Endodermal cell (in vitro differentiated cells): ENCODE data around the gene MFN2. TPM values are rescaled to one million over a fixed set of nuclear protein-coding genes. Genes with fewer than 3 reads are reported as not detected.

Experiments
- DNase-seq: peaks from one replicate; pipeline ENCODE4 v3.0.0-alpha.2; 2017
- H3K27ac ChIP-seq: 2 replicates; pipeline ENCODE4 v1.5.1; 2013; ENCODE audit warnings: mild to moderate bottlenecking, low read depth, low read length, moderate library complexity
- H3K27me3 ChIP-seq: 2 replicates; pipeline ENCODE4 v1.6.1; 2013; ENCODE audit warnings: mild to moderate bottlenecking, low read length, moderate library complexity; ENCODE audit not compliant: insufficient read depth, control insufficient read depth, poor library complexity, severe bottlenecking
- H3K36me3 ChIP-seq: 2 replicates; pipeline ENCODE4 v1.7.0; 2013; ENCODE audit warnings: mild to moderate bottlenecking, low read length, moderate library complexity; ENCODE audit not compliant: control insufficient read depth, insufficient read depth
- H3K4me1 ChIP-seq: one replicate; pipeline ENCODE4 v1.7.0; 2013; ENCODE audit warnings: low read length; ENCODE audit not compliant: control insufficient read depth, insufficient read depth
- H3K4me3 ChIP-seq: 2 replicates; pipeline ENCODE4 v1.5.1; 2013; ENCODE audit warnings: mild to moderate bottlenecking, low read length, moderate library complexity
- H3K9ac ChIP-seq: 2 replicates; pipeline ENCODE4 v1.6.1; 2013; ENCODE audit warnings: mild to moderate bottlenecking, low read length, moderate library complexity; ENCODE audit not compliant: poor library complexity, severe bottlenecking; ENCODE audit errors: extremely low read depth
- H3K9me3 ChIP-seq: 2 replicates; pipeline ENCODE4 v1.6.1; 2013; ENCODE audit warnings: mild to moderate bottlenecking, low read length, moderate library complexity; ENCODE audit not compliant: control insufficient read depth
- H3K27ac Mint-ChIP-seq: 2 replicates; pipeline ENCODE4 v1.8.0; 2020; ENCODE audit warnings: mixed read lengths
- H3K27me3 Mint-ChIP-seq: 2 replicates; pipeline ENCODE4 v1.8.0; 2021; ENCODE audit warnings: mild to moderate bottlenecking, mixed read lengths; ENCODE audit not compliant: insufficient read depth
- H3K36me3 Mint-ChIP-seq: 2 replicates; pipeline ENCODE4 v1.8.0; 2020; ENCODE audit warnings: low read depth, mixed read lengths
- H3K4me1 Mint-ChIP-seq: 2 replicates; pipeline ENCODE4 v1.8.0; 2020; ENCODE audit warnings: mixed read lengths
- H3K4me3 Mint-ChIP-seq: 2 replicates; pipeline ENCODE4 v1.8.0; 2020; ENCODE audit warnings: mild to moderate bottlenecking, moderate library complexity, mixed read lengths
- H3K9me3 Mint-ChIP-seq: 2 replicates; pipeline ENCODE4 v1.8.0; 2020; ENCODE audit warnings: mild to moderate bottlenecking, mixed read lengths
- WGBS, 2 experiments: methylation state at CpG; one replicate each; pipeline versions ENCODE4 v1.1.5 to v1.1.7; 2013; ENCODE audit warnings: missing lambda C conversion rate in 2 of 2, mixed read lengths in 1 of 2; ENCODE audit not compliant: insufficient coverage in 1 of 2, insufficient read length in 1 of 2; 5-methylcytosine and 5-hydroxymethylcytosine counted together
- total RNA-seq, 2 donors: library from RNA; stranded (reverse); fragmentation: NEBNext Ultra II Directional in 1 of 2; extraction: Animal tissue kit (Norgen Biotek cat#: 25700) in 1 of 2; gene quantifications; 2 replicates in 1 of 2; 3 replicates in 1 of 2; pipeline ENCODE4 v1.2.1, GENCODE V29; 2021
- TF ChIP-seq, protein P1 (sequence below): fragments of 200-600 bp; sonication (generic); conservative IDR thresholded peaks from 2 replicates; pipeline ENCODE4 v1.5.0; 2021; ENCODE audit warnings: antibody characterized with exemption, mild to moderate bottlenecking

MFN2 gene
- total RNA-seq, 2 donors from 2014 or later, result 41.7 to 56.3 TPM

DNA sequence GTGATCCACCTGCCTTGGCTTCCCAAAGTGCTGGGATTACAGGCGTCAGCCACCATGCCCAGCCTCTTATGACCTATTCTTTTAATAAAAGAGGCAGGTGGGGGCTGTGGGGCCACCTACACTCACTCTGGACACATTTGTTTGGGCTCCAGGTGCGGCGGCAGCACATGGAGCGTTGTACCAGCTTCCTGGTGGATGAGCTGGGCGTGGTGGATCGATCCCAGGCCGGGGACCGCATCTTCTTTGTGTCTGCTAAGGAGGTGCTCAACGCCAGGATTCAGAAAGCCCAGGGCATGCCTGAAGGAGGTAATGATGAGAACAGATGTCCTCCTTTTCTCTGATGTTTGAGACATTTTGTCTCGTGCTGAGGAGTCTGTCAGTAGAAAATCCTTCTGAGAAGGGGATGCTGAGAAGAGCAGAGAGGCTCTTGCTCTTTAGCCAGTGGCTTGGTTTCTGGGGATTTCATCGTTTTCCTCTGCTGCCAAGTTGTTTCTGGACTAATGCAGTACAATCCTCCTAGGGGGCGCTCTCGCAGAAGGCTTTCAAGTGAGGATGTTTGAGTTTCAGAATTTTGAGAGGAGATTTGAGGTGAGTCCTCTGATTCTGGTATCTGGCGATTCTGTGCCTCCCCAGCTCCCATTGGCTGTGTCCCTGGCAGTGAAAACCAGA is 21.1 kb downstream of the MFN2 start:
- no peaks in the 10 kb centered on the region for H3K9me3 ChIP-seq
- H3K27ac ChIP-seq, result peak overlapping the region; percentile 7
- no peaks in the 10 kb centered on the region for H3K4me1 ChIP-seq
- DNase-seq, result peak; percentile 90
- H3K4me3 ChIP-seq, result no peak overlapping the region
- H3K27me3 ChIP-seq, result no peaks in the 10 kb centered on the region
- WGBS, 2 experiments, result 80 to 96% methylated on average over 9 to 14 of the region's 14 CpGs
- Mint-ChIP-seq H3K36me3 (peaks cover 86% of the 10 kb centered on the region), H3K9me3 (no peaks in the 10 kb centered on the region), H3K4me3 (no peak overlapping the region), H3K27me3 (no peaks in the 10 kb centered on the region), H3K4me1 (no peaks in the 10 kb centered on the region), H3K27ac (no peak overlapping the region)
- TF ChIP-seq, protein P1, sequence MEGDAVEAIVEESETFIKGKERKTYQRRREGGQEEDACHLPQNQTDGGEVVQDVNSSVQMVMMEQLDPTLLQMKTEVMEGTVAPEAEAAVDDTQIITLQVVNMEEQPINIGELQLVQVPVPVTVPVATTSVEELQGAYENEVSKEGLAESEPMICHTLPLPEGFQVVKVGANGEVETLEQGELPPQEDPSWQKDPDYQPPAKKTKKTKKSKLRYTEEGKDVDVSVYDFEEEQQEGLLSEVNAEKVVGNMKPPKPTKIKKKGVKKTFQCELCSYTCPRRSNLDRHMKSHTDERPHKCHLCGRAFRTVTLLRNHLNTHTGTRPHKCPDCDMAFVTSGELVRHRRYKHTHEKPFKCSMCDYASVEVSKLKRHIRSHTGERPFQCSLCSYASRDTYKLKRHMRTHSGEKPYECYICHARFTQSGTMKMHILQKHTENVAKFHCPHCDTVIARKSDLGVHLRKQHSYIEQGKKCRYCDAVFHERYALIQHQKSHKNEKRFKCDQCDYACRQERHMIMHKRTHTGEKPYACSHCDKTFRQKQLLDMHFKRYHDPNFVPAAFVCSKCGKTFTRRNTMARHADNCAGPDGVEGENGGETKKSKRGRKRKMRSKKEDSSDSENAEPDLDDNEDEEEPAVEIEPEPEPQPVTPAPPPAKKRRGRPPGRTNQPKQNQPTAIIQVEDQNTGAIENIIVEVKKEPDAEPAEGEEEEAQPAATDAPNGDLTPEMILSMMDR, result peak; percentile 85
- peaks cover 82% of the 10 kb centered on the region for H3K36me3 ChIP-seq
- H3K9ac ChIP-seq, result no peak overlapping the region

DNA sequence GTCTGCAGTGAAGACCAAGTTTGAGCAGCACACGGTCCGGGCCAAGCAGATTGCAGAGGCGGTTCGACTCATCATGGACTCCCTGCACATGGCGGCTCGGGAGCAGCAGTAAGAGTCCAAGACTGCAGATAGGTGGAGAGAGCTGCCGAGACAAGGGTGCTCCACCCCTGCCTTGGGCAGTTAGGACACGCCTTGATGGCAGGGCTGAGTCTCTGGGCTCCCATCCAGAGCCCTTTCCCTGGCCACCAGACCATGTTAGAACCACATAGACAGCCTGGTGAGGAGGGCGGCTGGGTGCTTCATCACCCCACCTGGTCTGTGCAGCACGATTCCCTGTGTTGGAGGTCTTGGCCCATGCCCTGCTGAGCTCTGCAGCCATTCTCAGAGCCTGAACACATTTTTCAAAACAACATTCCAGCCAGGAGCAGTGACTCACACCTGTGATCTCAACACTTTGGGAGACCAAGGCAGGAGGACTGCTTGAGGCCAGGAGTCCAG is 21.8 kb downstream of the MFN2 start:
- Histone ChIP-seq H3K4me1 (no peaks in the 10 kb centered on the region), H3K9ac (no peak overlapping the region), H3K27ac (no peak overlapping the region), H3K27me3 (no peaks in the 10 kb centered on the region), H3K36me3 (peaks cover 83% of the 10 kb centered on the region), H3K9me3 (peaks cover under 1% of the 10 kb centered on the region), H3K4me3 (no peak overlapping the region)
- 93 to 95% methylated on average over 10 of the region's 10 CpGs for WGBS, 2 experiments
- peaks cover 86% of the 10 kb centered on the region for H3K36me3 Mint-ChIP-seq
- H3K4me1 Mint-ChIP-seq, result no peaks in the 10 kb centered on the region
- no peak overlapping the region for H3K27ac Mint-ChIP-seq
- DNase-seq, result no peak
- H3K4me3 Mint-ChIP-seq, result no peak overlapping the region
- H3K27me3 Mint-ChIP-seq, result no peaks in the 10 kb centered on the region
- H3K9me3 Mint-ChIP-seq, result no peaks in the 10 kb centered on the region
- TF ChIP-seq, protein P1, result no peak

DNA sequence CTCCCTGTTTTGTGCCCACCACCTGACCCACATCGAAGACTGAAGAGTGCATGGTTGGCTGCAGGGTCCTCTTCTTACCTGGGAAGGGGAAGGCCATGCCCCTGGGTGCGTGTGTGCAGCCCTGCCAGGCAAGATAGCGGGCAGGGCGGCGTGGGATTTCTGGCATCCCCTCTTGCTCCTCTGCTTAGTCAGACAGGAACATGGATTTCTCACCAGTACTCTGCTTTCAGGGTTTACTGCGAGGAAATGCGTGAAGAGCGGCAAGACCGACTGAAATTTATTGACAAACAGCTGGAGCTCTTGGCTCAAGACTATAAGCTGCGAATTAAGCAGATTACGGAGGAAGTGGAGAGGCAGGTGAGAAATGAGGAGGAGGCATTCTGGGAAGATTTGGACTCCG is 23.5 kb downstream of the MFN2 start:
- Mint-ChIP-seq H3K4me1 (peaks cover 5% of the 10 kb centered on the region), H3K36me3 (peaks cover 87% of the 10 kb centered on the region), H3K27me3 (no peaks in the 10 kb centered on the region), H3K4me3 (no peak overlapping the region), H3K27ac (peak overlapping the region; percentile 33), H3K9me3 (peaks cover 10% of the 10 kb centered on the region)
- no peak overlapping the region for H3K9ac ChIP-seq
- H3K4me1 ChIP-seq, result no peaks in the 10 kb centered on the region
- 94 to 96% methylated on average over 10 to 12 of the region's 12 CpGs for WGBS, 2 experiments
- H3K27me3 ChIP-seq, result no peaks in the 10 kb centered on the region
- TF ChIP-seq, protein P1, result no peak
- H3K4me3 ChIP-seq, result no peak overlapping the region
- peaks cover 82% of the 10 kb centered on the region for H3K36me3 ChIP-seq
- no peak overlapping the region for H3K27ac ChIP-seq
- no peak for DNase-seq
- H3K9me3 ChIP-seq, result peaks cover 4% of the 10 kb centered on the region
